Duodenal mucosa (tissue), 2 donors: ENCODE measurements around the gene UBR3.
"Not testable (repeated sequence)": the region's sequence is repeated elsewhere in the genome, so short reads cannot be mapped to it uniquely, and the experiment has no call there.

ENCODE experiments used
- H3K27ac ChIP-seq: one replicate; pipeline ENCODE4 v1.7.0; 2013; ENCODE audit warnings: low read depth, low read length
- H3K27me3 ChIP-seq, 2 donors: one replicate each; pipeline ENCODE4 v1.7.0; 2013; ENCODE audit warnings: low read length in 2 of 2, control low read depth in 1 of 2; ENCODE audit not compliant: insufficient read depth in 2 of 2, control insufficient read depth in 1 of 2
- H3K36me3 ChIP-seq, 2 donors: one replicate each; pipeline ENCODE4 v1.7.0; 2013; ENCODE audit warnings: low read length in 2 of 2, control low read depth in 1 of 2; ENCODE audit not compliant: insufficient read depth in 2 of 2, control insufficient read depth in 1 of 2
- H3K4me1 ChIP-seq, 2 donors: one replicate each; pipeline ENCODE4 v1.7.0; 2013; ENCODE audit warnings: low read length in 2 of 2, control low read depth in 1 of 2; ENCODE audit not compliant: insufficient read depth in 2 of 2, control insufficient read depth in 1 of 2
- H3K4me3 ChIP-seq, 2 donors: one replicate each; pipeline ENCODE4 v1.7.0; 2013; ENCODE audit warnings: low read length in 2 of 2, low read depth in 1 of 2
- H3K9ac ChIP-seq, 2 donors: one replicate each; pipeline ENCODE4 v1.7.0; 2013; ENCODE audit warnings: low read length in 2 of 2, low read depth in 1 of 2
- H3K9me3 ChIP-seq, 2 donors: one replicate each; pipeline ENCODE4 v1.7.0; 2013; ENCODE audit warnings: low read length in 2 of 2, control low read depth in 1 of 2; ENCODE audit not compliant: control insufficient read depth in 1 of 2

Gene UBR3

GRCh38 chr2:170115501-170116229 is 288.4 kb downstream of the UBR3 start:
- no peak overlapping the region for H3K4me3 ChIP-seq
- no peaks in the 10 kb centered on the region for H3K4me1 ChIP-seq
- no peak overlapping the region for H3K9ac ChIP-seq
- no peak overlapping the region for H3K27ac ChIP-seq
- H3K27me3 ChIP-seq = no peaks in the 10 kb centered on the region
- no peaks in the 10 kb centered on the region for H3K36me3 ChIP-seq
- H3K9me3 ChIP-seq = no peaks in the 10 kb centered on the region

- Histone ChIP-seq H3K9me3 (no peaks in the 10 kb centered on the region), H3K4me1 (no peaks in the 10 kb centered on the region), H3K27ac (no peak overlapping the region), H3K4me3 (no peak overlapping the region), H3K9ac (no peak overlapping the region), H3K27me3 (no peaks in the 10 kb centered on the region), H3K36me3 (no peaks in the 10 kb centered on the region)
Observed at GRCh38 chr2:170118641-170119040, 291.4 kb downstream of the UBR3 start.

- H3K9ac ChIP-seq, H3K27me3 ChIP-seq, H3K36me3 ChIP-seq, H3K9me3 ChIP-seq, H3K4me3 ChIP-seq, H3K4me1 ChIP-seq, H3K27ac ChIP-seq: not testable (repeated sequence)
Observed at GRCh38 chr2:170119326-170119725, 292.1 kb downstream of the UBR3 start.

- Histone ChIP-seq H3K36me3 (no peaks in the 10 kb centered on the region), H3K27me3 (no peaks in the 10 kb centered on the region), H3K9me3 (no peaks in the 10 kb centered on the region), H3K9ac (no peak overlapping the region), H3K27ac (no peak overlapping the region), H3K4me3 (no peak overlapping the region), H3K4me1 (no peaks in the 10 kb centered on the region)
Observed at GRCh38 chr2:170121689-170122088, 294.4 kb downstream of the UBR3 start.

GRCh38 chr2:170122883-170123547 is 295.8 kb downstream of the UBR3 start:
- no peaks in the 10 kb centered on the region for H3K4me1 ChIP-seq
- no peaks in the 10 kb centered on the region for H3K27me3 ChIP-seq
- H3K9ac ChIP-seq = no peak overlapping the region
- no peaks in the 10 kb centered on the region for H3K9me3 ChIP-seq
- H3K36me3 ChIP-seq = no peaks in the 10 kb centered on the region
- no peak overlapping the region for H3K4me3 ChIP-seq
- no peak overlapping the region for H3K27ac ChIP-seq

- Histone ChIP-seq H3K9me3 (no peaks in the 10 kb centered on the region), H3K4me1 (no peaks in the 10 kb centered on the region), H3K9ac (no peak overlapping the region), H3K27ac (no peak overlapping the region), H3K27me3 (no peaks in the 10 kb centered on the region), H3K36me3 (no peaks in the 10 kb centered on the region), H3K4me3 (no peak overlapping the region)
Observed at GRCh38 chr2:170123593-170123992, 296.3 kb downstream of the UBR3 start.

- H3K9ac ChIP-seq, H3K36me3 ChIP-seq, H3K4me1 ChIP-seq, H3K4me3 ChIP-seq, H3K27me3 ChIP-seq, H3K27ac ChIP-seq, H3K9me3 ChIP-seq: not testable (repeated sequence)
Observed at GRCh38 chr2:170126138-170126728, 299.0 kb downstream of the UBR3 start.
